Measurements from ENCODE around the gene IL11. TPM values are rescaled to one million over a fixed set of nuclear protein-coding genes. Genes with fewer than 3 reads are reported as not detected.
A peak's percentile ranks its signal among the peaks of the same experiment; 100 is the strongest.

IL11 gene
- total and polyA plus RNA-seq, 2 of the 13 experiments (the other 11 are each of a cell fraction or from before 2014, with no cell fraction given) = 2.5 to 2.9 TPM

GRCh38 chr19:55389386-55390317 is 19.4 kb upstream of the IL11 start (continued):
- no peak for TF ChIP-seq ATF4 (CRISPR knock-in tag; IDR thresholded peaks at IDR 0.05)
- no peak for TF ChIP-seq ZNF333 (CRISPR knock-in tag; IDR thresholded peaks at IDR 0.05; ENCODE audit: borderline replicate concordance)
- TF ChIP-seq DR1 (CRISPR knock-in tag; IDR thresholded peaks at IDR 0.05) = no peak
- no peak for TF ChIP-seq ZNF784 (CRISPR knock-in tag; IDR thresholded peaks at IDR 0.05; ENCODE audit: borderline replicate concordance)
- no peak for TF ChIP-seq ZNF552 (CRISPR knock-in tag; IDR thresholded peaks at IDR 0.05; ENCODE audit: borderline replicate concordance)
- TF ChIP-seq SP140L (CRISPR knock-in tag; IDR thresholded peaks at IDR 0.05; ENCODE audit: borderline replicate concordance) = no peak
- no peak for TF ChIP-seq ZNF652 (CRISPR knock-in tag; IDR thresholded peaks at IDR 0.05; ENCODE audit: borderline replicate concordance, low read depth)
- no peak for TF ChIP-seq HOXA3 (CRISPR knock-in tag; IDR thresholded peaks at IDR 0.05)
- no peak for TF ChIP-seq HIVEP1 (CRISPR knock-in tag; IDR thresholded peaks at IDR 0.05)
- TF ChIP-seq TBX3 (IDR thresholded peaks at IDR 0.05; ENCODE audit: borderline replicate concordance) = no peak
- TF ChIP-seq IKZF4 (CRISPR knock-in tag; IDR thresholded peaks at IDR 0.05; ENCODE audit: borderline replicate concordance, low read depth, not compliant biosample characterization) = no peak
- no peak for TF ChIP-seq ATF3 (CRISPR knock-in tag; IDR thresholded peaks at IDR 0.05)
- no peak for TF ChIP-seq RARG (CRISPR knock-in tag; IDR thresholded peaks at IDR 0.05; ENCODE audit: low read depth)
- TF ChIP-seq ZNF597 (CRISPR knock-in tag; IDR thresholded peaks at IDR 0.05) = no peak
- TF ChIP-seq NONO (IDR thresholded peaks at IDR 0.05) = no peak
- peak; percentile 43; the same call in 1 of the 2 replicates for TF ChIP-seq NONO (CRISPR knock-in tag; conservative IDR thresholded peaks at IDR 0.05)
- no peak for TF ChIP-seq SIX4 (CRISPR knock-in tag; IDR thresholded peaks at IDR 0.05)
- TF ChIP-seq SYNCRIP (IDR thresholded peaks at IDR 0.05; ENCODE audit: insufficient read depth, low read depth, low read length) = no peak
- TF ChIP-seq ZUFSP (CRISPR knock-in tag; IDR thresholded peaks at IDR 0.05; ENCODE audit: borderline replicate concordance) = no peak
- TF ChIP-seq AGO2 (optimal IDR thresholded peaks at IDR 0.05; ENCODE audit: low read depth, low read length) = peak; percentile 90
- TF ChIP-seq KLF13 (CRISPR knock-in tag; IDR thresholded peaks at IDR 0.05) = no peak
- TF ChIP-seq ETV6 (CRISPR knock-in tag; conservative IDR thresholded peaks at IDR 0.05) = no peak
- no peak for TF ChIP-seq ZMYM2 (CRISPR knock-in tag; IDR thresholded peaks at IDR 0.05)
- no peak for TF ChIP-seq ZNF343 (CRISPR knock-in tag; IDR thresholded peaks at IDR 0.05)
- no peak for TF ChIP-seq CEBPB (IDR thresholded peaks at IDR 0.05; ENCODE audit: borderline replicate concordance, low read depth, low read length)
